Sigmoid colon (tissue), 4 donors: ENCODE results near the gene TUBB1.

ENCODE experiments used
- EP300 ChIP-seq, 4 donors: sonication (generic); formaldehyde crosslinking; IDR thresholded peaks; one replicate each; pipeline ENCODE4 v1.6.1; 2017; ENCODE audit warnings: antibody characterized with exemption in 4 of 4
- POLR2AphosphoS5 ChIP-seq, 4 donors: sonication (generic); formaldehyde crosslinking; IDR thresholded peaks; one replicate each; pipeline ENCODE4 v1.6.1; 2017; ENCODE audit warnings: antibody characterized with exemption in 4 of 4
- TF ChIP-seq, protein P1 (sequence below), 4 experiments: fragments of 450-650 bp in 3 of 4; fragments of 200-600 bp in 1 of 4; IDR thresholded peaks; one replicate each; pipeline ENCODE4 v1.5.1; 2016 to 2019; ENCODE audit warnings: antibody characterized with exemption in 4 of 4, mild to moderate bottlenecking in 3 of 4, moderate library complexity in 2 of 4

DNA sequence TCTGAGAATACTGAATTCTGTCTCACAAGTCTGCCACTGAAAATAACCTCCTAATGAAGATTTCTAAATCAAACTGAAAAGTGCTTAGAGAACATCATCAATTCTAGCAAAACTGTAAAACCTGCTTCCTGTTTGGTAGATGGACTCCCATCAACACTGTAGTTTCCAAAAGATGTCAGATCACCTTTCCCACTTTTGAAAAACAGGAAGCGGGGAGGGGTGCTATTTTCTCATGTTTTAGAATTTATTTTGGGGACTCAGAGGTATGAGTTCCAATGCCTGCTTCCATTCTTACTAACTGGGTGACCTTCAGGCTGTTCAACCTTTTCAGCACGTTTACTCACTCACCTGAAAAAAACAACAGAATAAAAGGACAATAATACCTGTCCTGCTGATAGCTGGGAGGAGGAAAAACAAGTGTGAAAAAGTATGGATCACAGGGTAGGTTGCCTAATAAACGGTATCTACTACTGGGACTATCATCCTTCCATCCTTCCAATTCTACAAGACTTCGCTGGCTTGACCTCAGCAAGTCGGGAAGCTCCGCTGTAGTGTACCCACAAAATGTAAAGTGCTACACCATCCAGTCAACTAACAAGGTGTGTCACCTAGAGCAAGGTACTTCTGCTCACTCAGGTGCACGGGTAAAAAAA is 11.8 kb downstream of the TUBB1 start:
- TF ChIP-seq, protein P1, sequence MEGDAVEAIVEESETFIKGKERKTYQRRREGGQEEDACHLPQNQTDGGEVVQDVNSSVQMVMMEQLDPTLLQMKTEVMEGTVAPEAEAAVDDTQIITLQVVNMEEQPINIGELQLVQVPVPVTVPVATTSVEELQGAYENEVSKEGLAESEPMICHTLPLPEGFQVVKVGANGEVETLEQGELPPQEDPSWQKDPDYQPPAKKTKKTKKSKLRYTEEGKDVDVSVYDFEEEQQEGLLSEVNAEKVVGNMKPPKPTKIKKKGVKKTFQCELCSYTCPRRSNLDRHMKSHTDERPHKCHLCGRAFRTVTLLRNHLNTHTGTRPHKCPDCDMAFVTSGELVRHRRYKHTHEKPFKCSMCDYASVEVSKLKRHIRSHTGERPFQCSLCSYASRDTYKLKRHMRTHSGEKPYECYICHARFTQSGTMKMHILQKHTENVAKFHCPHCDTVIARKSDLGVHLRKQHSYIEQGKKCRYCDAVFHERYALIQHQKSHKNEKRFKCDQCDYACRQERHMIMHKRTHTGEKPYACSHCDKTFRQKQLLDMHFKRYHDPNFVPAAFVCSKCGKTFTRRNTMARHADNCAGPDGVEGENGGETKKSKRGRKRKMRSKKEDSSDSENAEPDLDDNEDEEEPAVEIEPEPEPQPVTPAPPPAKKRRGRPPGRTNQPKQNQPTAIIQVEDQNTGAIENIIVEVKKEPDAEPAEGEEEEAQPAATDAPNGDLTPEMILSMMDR (IDR thresholded peaks at IDR 0.05) = no peak
- TF ChIP-seq POLR2AphosphoS5 (IDR thresholded peaks at IDR 0.05) (no peak), EP300 (IDR thresholded peaks at IDR 0.05) (no peak)
